HepG2 (cell line): ENCODE measurements around the gene VAMP2. TPM values are rescaled to one million over a fixed set of nuclear protein-coding genes. Genes with fewer than 3 reads are reported as not detected.

Experiments used
- ARNTL ChIP-seq: sonication (generic); formaldehyde crosslinking; IDR thresholded peaks from 2 replicates; pipeline ENCODE4 v1.4.0; 2020; ENCODE audit warnings: mild to moderate bottlenecking, missing genetic modification reagents
- EP300 ChIP-seq, 3 experiments: sonication (generic) in 1 of 3; formaldehyde crosslinking in 1 of 3; IDR thresholded peaks; 2 replicates each; pipeline versions ENCODE4 v1.5.1 to v1.6.1; 2011 to 2020; ENCODE audit warnings: low read depth in 2 of 3, low read length in 2 of 3, borderline replicate concordance in 1 of 3, improper control_type of control experiment in 1 of 3, mild to moderate bottlenecking in 1 of 3, missing genetic modification reagents in 1 of 3, moderate library complexity in 1 of 3
- ETV5 ChIP-seq: IDR thresholded peaks from 2 replicates; pipeline ENCODE4 v1.6.1; 2018; ENCODE audit warnings: missing biosample characterization, missing genetic modification reagents, inconsistent platforms, borderline replicate concordance
- IKZF1 ChIP-seq: fragments of 450-650 bp; IDR thresholded peaks from 2 replicates; pipeline ENCODE4 v1.7.1; 2016
- ISL2 ChIP-seq: sonication (generic); formaldehyde crosslinking; IDR thresholded peaks from 2 replicates; pipeline ENCODE4 v1.5.0; 2020; ENCODE audit warnings: missing genetic modification reagents
- KLF12 ChIP-seq: sonication (generic); formaldehyde crosslinking; IDR thresholded peaks from 2 replicates; pipeline ENCODE4 v1.4.0; 2020; ENCODE audit warnings: missing genetic modification reagents, borderline replicate concordance
- PAWR ChIP-seq: sonication (generic); formaldehyde crosslinking; IDR thresholded peaks from 2 replicates; pipeline ENCODE4 v1.4.0; 2020; ENCODE audit warnings: missing genetic modification reagents, mild to moderate bottlenecking, borderline replicate concordance
- PHF21A ChIP-seq: sonication (generic); formaldehyde crosslinking; IDR thresholded peaks from 2 replicates; pipeline ENCODE4 v1.5.0; 2020; ENCODE audit warnings: mild to moderate bottlenecking, missing genetic modification reagents
- PITX1 ChIP-seq: sonication (generic); formaldehyde crosslinking; IDR thresholded peaks from 2 replicates; pipeline ENCODE4 v1.5.1; 2020; ENCODE audit warnings: mild to moderate bottlenecking, missing genetic modification reagents
- RAD51 ChIP-seq: fragments of 450-650 bp; IDR thresholded peaks from 2 replicates; pipeline ENCODE4 v1.6.1; 2016; ENCODE audit warnings: borderline replicate concordance
- SAP130 ChIP-seq: IDR thresholded peaks from 2 replicates; pipeline ENCODE4 v1.6.1; 2016; ENCODE audit warnings: low read depth
- SIX1 ChIP-seq: sonication (generic); formaldehyde crosslinking; IDR thresholded peaks from 2 replicates; pipeline ENCODE4 v1.4.0; 2020; ENCODE audit warnings: missing genetic modification reagents, borderline replicate concordance
- SOX6 ChIP-seq, 2 experiments: fragments of 450-650 bp in 1 of 2; sonication (generic) in 1 of 2; formaldehyde crosslinking in 1 of 2; IDR thresholded peaks; 2 replicates each; pipeline versions ENCODE4 v1.4.0 to v1.6.1; 2017 to 2020; ENCODE audit warnings: antibody characterized with exemption in 1 of 2, mild to moderate bottlenecking in 1 of 2, missing genetic modification reagents in 1 of 2
- TCF7 ChIP-seq: sonication (generic); IDR thresholded peaks from 2 replicates; pipeline ENCODE4 v1.6.1; 2016; ENCODE audit warnings: antibody characterized with exemption, low read depth
- TSC22D2 ChIP-seq: sonication (generic); formaldehyde crosslinking; IDR thresholded peaks from 2 replicates; pipeline ENCODE4 v1.5.1; 2020; ENCODE audit warnings: missing genetic modification reagents, mild to moderate bottlenecking, borderline replicate concordance
- ZFY ChIP-seq: sonication (generic); formaldehyde crosslinking; IDR thresholded peaks from 2 replicates; pipeline ENCODE4 v1.4.0; 2020; ENCODE audit warnings: missing genetic modification reagents
- ZKSCAN1 ChIP-seq: fragments of 150-350 bp; IDR thresholded peaks from 2 replicates; pipeline ENCODE4 v1.6.1; 2014; ENCODE audit warnings: low read length
- ZNF503 ChIP-seq: sonication (generic); formaldehyde crosslinking; IDR thresholded peaks from 2 replicates; pipeline ENCODE4 v1.4.0; 2020; ENCODE audit warnings: missing genetic modification reagents
- ZNF564 ChIP-seq: sonication (generic); formaldehyde crosslinking; IDR thresholded peaks from 2 replicates; pipeline ENCODE4 v1.8.1; 2023; ENCODE audit warnings: mild to moderate bottlenecking, missing genetic modification reagents
- ZNF580 ChIP-seq: IDR thresholded peaks from 2 replicates; pipeline ENCODE4 v1.6.1; 2016; ENCODE audit warnings: low read depth, borderline replicate concordance
- ZNF605 ChIP-seq: sonication (generic); formaldehyde crosslinking; IDR thresholded peaks from 2 replicates; pipeline ENCODE4 v1.8.0; 2022; ENCODE audit warnings: mild to moderate bottlenecking, missing genetic modification reagents
- ZNF619 ChIP-seq: sonication (generic); formaldehyde crosslinking; IDR thresholded peaks from 2 replicates; pipeline ENCODE4 v1.4.0; 2020; ENCODE audit warnings: mild to moderate bottlenecking, missing genetic modification reagents
- ZNF746 ChIP-seq: sonication (generic); formaldehyde crosslinking; IDR thresholded peaks from 2 replicates; pipeline ENCODE4 v1.8.0; 2022; ENCODE audit warnings: mild to moderate bottlenecking, missing genetic modification reagents
- ZSCAN31 ChIP-seq: sonication (generic); formaldehyde crosslinking; IDR thresholded peaks from 2 replicates; pipeline ENCODE4 v1.5.0; 2020; ENCODE audit warnings: low read depth, mild to moderate bottlenecking, missing genetic modification reagents
- polyA plus RNA-seq, 8 experiments: library from polyadenylated mRNA; depleted of rRNA in 3 of 8; stranded (reverse) in 7 of 8; unstranded in 1 of 8; fragments of >200 nt; fragmentation: Illumina TruSeq in 4 of 8; extraction: Trizol in 4 of 8; gene quantifications; 2 replicates each; pipeline versions ENCODE4 v1.2.1 to v1.2.3, GENCODE V29; 2011 to 2016; ENCODE audit warnings: low read depth in 4 of 8, missing spikeins in 1 of 8, mixed read lengths in 1 of 8; ENCODE audit not compliant: insufficient read depth in 1 of 8
- total RNA-seq, 5 experiments: library from RNA; depleted of rRNA; stranded (reverse); fragments of >200 nt; fragmentation: Illumina TruSeq; extraction: Trizol; gene quantifications; 2 replicates each; pipeline ENCODE4 v1.2.3, GENCODE V29; 2016; ENCODE audit warnings: low read depth in 1 of 5
- TF ChIP-seq, protein P1 (sequence below): sonication (generic); formaldehyde crosslinking; IDR thresholded peaks from 2 replicates; pipeline ENCODE4 v1.4.0; 2020; ENCODE audit warnings: mild to moderate bottlenecking, low read depth, missing genetic modification reagents

VAMP2 gene
- total and polyA plus RNA-seq, 2 of the 13 experiments (the other 11 are each of a cell fraction or from before 2014, with no cell fraction given) = 3.9 to 17.2 TPM

DNA sequence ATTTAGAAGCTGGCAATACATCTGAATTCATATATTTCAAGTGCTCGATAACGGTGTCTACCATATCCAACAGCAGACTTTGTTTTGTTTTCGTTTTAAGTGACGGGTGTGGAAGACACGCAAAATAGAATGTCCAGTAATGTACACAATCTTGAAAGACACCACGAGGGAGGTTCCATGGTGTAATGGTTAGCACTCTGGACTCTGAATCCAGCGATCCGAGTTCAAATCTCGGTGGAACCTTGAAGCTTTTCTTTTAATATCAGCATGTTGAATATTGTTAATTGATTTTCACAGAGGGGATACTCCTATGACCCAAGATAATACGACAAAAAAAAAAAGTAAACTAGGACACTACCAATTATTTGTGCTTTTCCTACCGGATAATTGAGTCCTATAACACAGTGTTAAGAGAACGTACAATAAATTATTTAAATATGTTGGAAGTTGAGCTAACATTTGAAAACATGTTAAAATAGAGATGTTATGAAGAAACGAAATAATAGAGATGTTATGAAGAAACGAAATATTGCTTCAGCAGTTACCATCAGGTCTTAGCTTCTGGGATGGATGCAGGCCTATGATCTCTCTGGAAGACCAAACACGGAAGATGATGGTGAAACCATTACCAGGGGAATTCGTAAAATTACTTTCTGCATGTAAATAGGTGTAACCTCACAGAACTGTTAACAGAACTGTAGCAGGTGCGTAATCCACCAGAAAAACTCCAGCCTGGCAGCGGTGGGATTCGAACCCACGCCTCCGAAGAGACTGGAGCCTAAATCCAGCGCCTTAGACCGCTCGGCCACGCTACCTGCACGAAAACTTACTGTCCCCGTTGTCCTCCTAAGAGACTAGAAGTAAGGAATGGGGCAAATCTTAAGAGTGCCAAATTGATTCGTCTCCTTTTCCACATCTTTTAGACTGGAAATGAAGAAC, 42.9 kb downstream of the VAMP2 start (continued):
- TF ChIP-seq ZNF580 (CRISPR knock-in tag) (peak; percentile 51; the same call in 1 of the 2 replicates), RAD51 (no peak), EP300 (IDR thresholded peaks at IDR 0.05; ENCODE audit: low read depth in 2 of 2, low read length in 2 of 2) (no peak), EP300 (CRISPR knock-in tag; IDR thresholded peaks at IDR 0.05; ENCODE audit: borderline replicate concordance) (no peak), PAWR (no peak), ZNF564 (CRISPR knock-in tag) (0 out of 2 replicates have a peak, but pooled peaks have one; percentile 45), SIX1 (CRISPR knock-in tag) (peak; percentile 47; the same call in 1 of the 2 replicates), TCF7 (no peak), ISL2 (CRISPR knock-in tag) (peak; percentile 42), ARNTL (no peak), ZSCAN31 (CRISPR knock-in tag) (no peak), ETV5 (CRISPR knock-in tag) (peak; percentile 68; the same call in 1 of the 2 replicates), TSC22D2 (CRISPR knock-in tag) (0 out of 2 replicates have a peak, but pooled peaks have one; percentile 26), ZFY (CRISPR knock-in tag) (no peak; the same call in none of the 2 replicates), SAP130 (CRISPR knock-in tag) (peak; percentile 71; the same call in 1 of the 2 replicates), PITX1 (CRISPR knock-in tag) (peak; percentile 73), ZNF503 (CRISPR knock-in tag) (no peak; the same call in 1 of the 2 replicates), ZNF605 (CRISPR knock-in tag) (peak; percentile 31), ZKSCAN1 (peak; percentile 44; the same call in 1 of the 2 replicates), KLF12 (no peak; the same call in 1 of the 2 replicates), ZNF746 (CRISPR knock-in tag) (no peak), PHF21A (CRISPR knock-in tag) (peak; percentile 78; the same call in 1 of the 2 replicates), SOX6 (IDR thresholded peaks at IDR 0.05) (no peak), SOX6 (CRISPR knock-in tag; IDR thresholded peaks at IDR 0.05) (peak; percentile 8; the same call in 1 of the 2 replicates), ZNF619 (CRISPR knock-in tag) (no peak), IKZF1 (no peak)
- TF ChIP-seq, protein P1, sequence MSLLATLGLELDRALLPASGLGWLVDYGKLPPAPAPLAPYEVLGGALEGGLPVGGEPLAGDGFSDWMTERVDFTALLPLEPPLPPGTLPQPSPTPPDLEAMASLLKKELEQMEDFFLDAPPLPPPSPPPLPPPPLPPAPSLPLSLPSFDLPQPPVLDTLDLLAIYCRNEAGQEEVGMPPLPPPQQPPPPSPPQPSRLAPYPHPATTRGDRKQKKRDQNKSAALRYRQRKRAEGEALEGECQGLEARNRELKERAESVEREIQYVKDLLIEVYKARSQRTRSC (CRISPR knock-in tag) = no peak
